Measurements from ENCODE around the gene ENOX1. TPM values are rescaled to one million over a fixed set of nuclear protein-coding genes. Genes with fewer than 3 reads are reported as not detected.
A peak's percentile ranks its signal among the peaks of the same experiment; 100 is the strongest.

The ENOX1 gene
- total RNA-seq, 1 experiment from 2014 or later: not detected

- DNase-seq (ENCODE audit: low read depth): no peak
- in situ Hi-C loops (cut with HindIII; ENCODE audit: low pct_unique_long_range_greater_than_20kb, low sequenced_read_pairs): no loop called here
Observed at GRCh38 chr13:43405457-43405856, 381.3 kb downstream of the ENOX1 start.

- in situ Hi-C loops (cut with HindIII; ENCODE audit: low pct_unique_long_range_greater_than_20kb, low sequenced_read_pairs): no loop called here
- no peak for DNase-seq (ENCODE audit: low read depth)
Observed at GRCh38 chr13:43402380-43402779, 384.4 kb downstream of the ENOX1 start.

- in situ Hi-C loops (cut with HindIII; ENCODE audit: low pct_unique_long_range_greater_than_20kb, low sequenced_read_pairs): no loop called here
- no peak for DNase-seq (ENCODE audit: low read depth)
Observed at GRCh38 chr13:43401361-43401760, 385.4 kb downstream of the ENOX1 start.

- no peak for DNase-seq (ENCODE audit: low read depth)
- in situ Hi-C loops (cut with HindIII; ENCODE audit: low pct_unique_long_range_greater_than_20kb, low sequenced_read_pairs): no loop called here
Observed at GRCh38 chr13:43397111-43397510, 389.7 kb downstream of the ENOX1 start.

DNA sequence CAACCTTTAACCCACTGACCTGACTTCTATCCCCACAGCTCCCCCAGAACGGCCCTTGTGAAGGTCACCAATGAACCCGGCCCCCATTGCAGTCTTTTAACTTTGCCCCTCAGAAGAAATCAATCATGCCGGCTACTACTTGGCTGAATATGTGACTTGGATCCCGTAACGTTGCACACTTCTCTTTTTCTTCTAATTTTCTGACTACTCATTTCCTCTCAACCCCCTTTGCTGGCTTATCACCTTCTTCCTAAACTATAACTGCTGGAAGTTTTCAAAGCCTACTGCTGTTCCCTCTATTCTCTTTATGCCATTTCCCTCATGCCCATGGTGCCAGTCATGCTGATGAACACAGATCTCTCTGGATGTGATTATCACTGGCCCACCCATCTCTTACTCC is 395.7 kb downstream of the ENOX1 start:
- in situ Hi-C loops (cut with HindIII; ENCODE audit: low pct_unique_long_range_greater_than_20kb, low sequenced_read_pairs): no loop called here
- DNase-seq (ENCODE audit: low read depth): no peak

DNA sequence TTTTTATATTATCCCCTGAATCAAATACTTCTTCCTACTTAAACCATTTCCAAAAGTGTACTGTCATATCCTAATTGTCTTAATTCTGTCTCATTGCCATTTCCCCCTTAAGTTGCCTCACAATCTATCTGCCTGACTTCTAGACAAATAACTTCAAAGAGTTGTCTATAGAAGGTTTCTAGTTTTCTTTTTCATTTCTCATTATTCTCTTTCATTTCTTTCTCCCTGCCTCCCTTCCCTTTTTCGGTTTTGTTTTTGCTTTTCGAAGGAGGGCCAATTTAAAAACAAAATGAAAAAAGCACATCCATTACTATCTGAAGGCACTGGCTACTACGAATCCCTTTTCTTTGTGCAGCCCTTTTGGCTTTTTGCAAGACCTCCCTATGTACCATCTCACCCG is 396.2 kb downstream of the ENOX1 start:
- DNase-seq (ENCODE audit: low read depth): no peak
- in situ Hi-C loops (cut with HindIII; ENCODE audit: low pct_unique_long_range_greater_than_20kb, low sequenced_read_pairs): no loop called here

DNA sequence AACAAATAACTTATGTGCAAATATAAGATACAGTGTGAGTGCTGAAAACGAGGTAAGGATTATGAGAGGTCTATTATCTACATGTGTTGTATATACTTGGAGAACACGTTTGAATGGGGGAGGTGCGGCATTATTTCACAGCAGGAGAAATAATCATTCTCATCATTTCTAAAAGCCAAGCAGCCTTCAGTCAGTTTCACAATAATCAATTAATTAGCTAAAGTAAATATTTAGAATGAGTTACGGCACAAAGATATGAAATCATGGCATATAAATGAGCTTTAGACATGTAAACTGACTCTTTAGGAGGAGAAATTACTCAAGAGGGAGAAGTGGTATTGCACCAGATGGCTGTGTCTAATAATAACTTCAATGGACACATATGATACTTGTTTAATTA is 396.8 kb downstream of the ENOX1 start:
- in situ Hi-C loops (cut with HindIII; ENCODE audit: low pct_unique_long_range_greater_than_20kb, low sequenced_read_pairs): no loop called here
- no peak for DNase-seq (ENCODE audit: low read depth)

- DNase-seq (ENCODE audit: low read depth): no peak
- in situ Hi-C loops (cut with HindIII; ENCODE audit: low pct_unique_long_range_greater_than_20kb, low sequenced_read_pairs): no loop called here
Observed at GRCh38 chr13:43389573-43389972, 397.2 kb downstream of the ENOX1 start.

GRCh38 chr13:43388282-43389034 is 398.3 kb downstream of the ENOX1 start:
- peak; percentile 14 for DNase-seq (ENCODE audit: low read depth)
- in situ Hi-C loops (cut with HindIII; ENCODE audit: low pct_unique_long_range_greater_than_20kb, low sequenced_read_pairs): no loop called here

DNA sequence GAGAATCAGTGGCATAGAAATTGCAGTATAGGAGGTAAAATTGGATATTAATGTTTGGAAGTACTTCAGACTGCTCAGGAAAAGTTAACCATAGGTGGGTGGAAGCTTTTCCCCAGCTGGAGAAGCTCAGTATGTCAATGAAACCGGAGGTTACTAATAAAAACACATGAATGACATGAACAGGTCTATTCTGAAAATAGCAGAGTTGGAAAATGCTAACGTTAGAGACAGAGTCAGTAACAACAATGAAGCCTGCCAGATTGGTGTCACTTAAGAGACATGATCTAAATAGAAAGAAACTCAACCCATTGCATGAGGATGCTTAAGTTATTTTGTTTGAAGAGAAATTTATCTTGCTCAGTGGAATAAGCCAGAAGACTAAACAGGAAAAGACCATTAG is 398.9 kb downstream of the ENOX1 start:
- in situ Hi-C loops (cut with HindIII; ENCODE audit: low pct_unique_long_range_greater_than_20kb, low sequenced_read_pairs): no loop called here
- DNase-seq (ENCODE audit: low read depth): no peak

DNA sequence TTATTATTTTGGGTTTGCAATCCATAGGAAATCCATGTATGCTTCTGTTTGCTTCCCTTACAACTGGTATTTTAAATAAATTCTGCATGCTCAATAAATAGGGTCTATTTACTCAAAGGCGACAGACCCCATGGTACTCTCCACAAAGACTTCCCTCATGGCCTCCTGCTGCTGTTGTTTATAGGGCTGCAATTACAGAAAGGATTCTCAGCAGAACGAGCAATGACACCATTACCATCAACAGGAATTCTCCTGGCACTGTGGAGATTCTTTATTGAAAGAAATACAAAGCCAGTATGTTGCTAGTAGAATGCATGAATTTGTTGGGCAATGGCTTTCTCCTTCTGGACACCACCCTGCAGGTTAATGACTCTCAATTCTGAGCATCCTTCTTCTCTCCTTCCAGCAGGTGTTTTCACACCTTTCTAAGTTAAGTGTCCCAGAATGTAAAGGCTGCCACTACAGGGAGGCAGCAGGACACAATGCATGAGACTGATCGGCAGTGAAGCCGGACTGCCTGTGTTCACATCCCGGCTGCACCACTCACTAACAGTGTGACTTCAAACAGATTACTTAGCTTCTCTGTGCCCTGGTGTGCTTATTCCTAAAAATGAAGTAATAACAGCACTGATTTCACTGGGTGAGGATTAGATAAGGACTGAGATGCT is 403.1 kb downstream of the ENOX1 start:
- in situ Hi-C loops (cut with HindIII; ENCODE audit: low pct_unique_long_range_greater_than_20kb, low sequenced_read_pairs): no loop called here
- DNase-seq (ENCODE audit: low read depth): no peak

DNA sequence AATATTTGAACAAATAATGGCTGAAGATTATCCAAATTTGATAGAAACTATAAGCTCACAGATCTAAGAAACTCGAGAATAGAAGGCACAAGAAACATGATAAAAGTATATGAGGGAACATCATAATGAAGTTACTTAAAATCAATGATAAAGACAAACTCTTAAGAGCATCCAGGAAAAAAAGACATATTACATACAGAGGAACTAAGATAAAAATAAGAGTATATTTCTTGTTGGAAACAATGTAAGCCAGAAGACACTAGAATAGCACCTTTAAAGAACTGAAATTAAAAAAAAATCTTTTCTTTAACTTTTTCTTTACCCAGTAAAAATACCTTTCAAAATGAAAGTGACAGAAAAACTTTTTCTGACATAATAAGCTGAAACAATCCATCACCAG is 407.0 kb downstream of the ENOX1 start:
- DNase-seq (ENCODE audit: low read depth): no peak
- in situ Hi-C loops (cut with HindIII; ENCODE audit: low pct_unique_long_range_greater_than_20kb, low sequenced_read_pairs): no loop called here

DNA sequence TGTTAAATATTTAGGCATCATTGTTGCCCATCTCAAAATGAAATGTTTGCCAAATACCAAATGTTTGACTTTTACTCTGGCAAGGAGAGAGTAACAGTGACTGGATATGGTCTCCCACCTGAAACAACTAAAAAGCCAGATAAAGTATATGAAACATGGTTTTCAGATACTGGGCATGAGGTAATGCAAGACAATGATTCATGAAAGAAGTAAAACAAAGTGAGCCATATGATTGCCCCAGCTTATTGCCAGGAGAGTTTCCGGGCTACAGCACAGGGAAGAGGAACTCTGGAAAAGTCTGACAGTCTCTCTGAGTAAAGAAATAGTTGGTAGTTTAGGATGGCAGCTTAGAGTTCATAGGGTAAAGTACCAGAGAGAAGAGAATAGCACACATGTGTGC is 408.8 kb downstream of the ENOX1 start:
- in situ Hi-C loops (cut with HindIII; ENCODE audit: low pct_unique_long_range_greater_than_20kb, low sequenced_read_pairs): no loop called here
- no peak for DNase-seq (ENCODE audit: low read depth)

GRCh38 chr13:43377149-43377548 is 409.6 kb downstream of the ENOX1 start:
- DNase-seq (ENCODE audit: low read depth): no peak

GRCh38 chr13:43376596-43376995 is 410.2 kb downstream of the ENOX1 start:
- in situ Hi-C loops (cut with HindIII; ENCODE audit: low pct_unique_long_range_greater_than_20kb, low sequenced_read_pairs): no loop called here
- DNase-seq (ENCODE audit: low read depth): no peak

More at GRCh38 chr13:43377149-43377548, 409.6 kb downstream of the ENOX1 start:
- in situ Hi-C loops (cut with HindIII; ENCODE audit: low pct_unique_long_range_greater_than_20kb, low sequenced_read_pairs): no loop called here

DNA sequence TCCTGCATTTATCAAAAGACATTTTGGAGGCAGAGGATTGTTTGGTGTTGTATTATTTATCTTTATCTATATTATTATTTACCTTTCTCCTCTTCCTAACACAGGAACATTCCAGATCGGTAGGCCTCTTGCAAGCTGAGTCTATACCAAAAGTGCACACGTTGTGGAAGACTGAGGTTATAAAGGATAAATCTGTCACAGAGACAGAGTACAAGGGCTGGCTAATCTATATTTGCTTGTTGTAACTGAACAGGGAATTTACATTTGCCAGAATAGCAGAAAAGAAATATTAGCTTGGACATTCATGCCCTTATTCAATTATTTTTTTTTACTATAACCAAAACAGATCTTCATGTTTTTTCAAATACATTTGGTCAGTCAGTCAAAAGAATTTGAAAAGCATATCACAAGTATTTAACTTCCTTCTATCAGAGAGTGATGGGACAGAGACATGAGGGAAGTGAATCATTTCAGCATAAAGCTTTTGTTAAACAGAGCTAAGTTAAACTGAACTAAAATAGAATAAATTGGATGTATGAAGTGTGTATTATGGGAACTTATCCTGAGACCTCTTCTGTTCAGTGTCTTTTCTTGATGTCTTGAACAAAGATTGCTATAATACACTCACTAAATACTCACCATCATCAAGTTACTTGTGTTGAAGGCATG is 410.8 kb downstream of the ENOX1 start:
- in situ Hi-C loops (cut with HindIII; ENCODE audit: low pct_unique_long_range_greater_than_20kb, low sequenced_read_pairs): no loop called here
- no peak for DNase-seq (ENCODE audit: low read depth)

DNA sequence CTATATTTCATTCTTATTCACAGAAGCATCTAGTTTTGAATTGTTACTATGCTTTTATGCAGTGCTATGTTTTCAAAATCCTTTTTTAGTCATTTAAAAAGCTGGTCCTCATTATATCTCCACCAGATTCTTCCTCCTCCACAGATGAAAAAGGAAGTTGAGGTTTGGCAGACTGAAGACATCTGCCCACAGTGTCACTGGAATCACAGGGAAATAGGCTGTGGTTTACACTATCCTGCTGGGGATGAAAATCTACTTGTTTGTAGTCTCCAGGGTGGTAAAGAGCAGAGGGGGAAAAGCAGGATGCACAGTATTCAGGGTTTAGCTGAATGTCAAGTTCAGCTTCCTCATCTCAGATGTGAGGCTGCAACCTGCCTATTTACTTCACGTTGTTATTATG is 412.2 kb downstream of the ENOX1 start:
- in situ Hi-C loops (cut with HindIII; ENCODE audit: low pct_unique_long_range_greater_than_20kb, low sequenced_read_pairs): no loop called here
- no peak for DNase-seq (ENCODE audit: low read depth)

DNA sequence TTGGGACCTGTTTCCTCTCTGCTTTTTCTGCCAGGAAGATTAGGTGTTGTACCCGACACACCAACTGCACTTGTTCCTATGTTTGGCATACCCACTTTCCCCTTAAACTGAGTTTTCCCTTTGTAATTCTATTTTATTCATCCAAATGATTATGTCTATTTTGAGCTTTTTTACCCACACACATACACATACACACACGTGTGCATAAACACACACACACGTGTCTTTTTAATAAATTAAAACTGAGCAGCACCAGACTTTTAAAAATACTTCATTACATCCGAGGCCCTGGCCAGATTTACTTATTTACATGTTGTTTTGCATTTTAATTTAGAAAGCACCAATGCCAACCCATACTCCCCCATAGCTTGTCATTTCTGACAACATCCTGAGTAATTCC is 413.4 kb downstream of the ENOX1 start:
- DNase-seq (ENCODE audit: low read depth): no peak
- in situ Hi-C loops (cut with HindIII; ENCODE audit: low pct_unique_long_range_greater_than_20kb, low sequenced_read_pairs): no loop called here

DNA sequence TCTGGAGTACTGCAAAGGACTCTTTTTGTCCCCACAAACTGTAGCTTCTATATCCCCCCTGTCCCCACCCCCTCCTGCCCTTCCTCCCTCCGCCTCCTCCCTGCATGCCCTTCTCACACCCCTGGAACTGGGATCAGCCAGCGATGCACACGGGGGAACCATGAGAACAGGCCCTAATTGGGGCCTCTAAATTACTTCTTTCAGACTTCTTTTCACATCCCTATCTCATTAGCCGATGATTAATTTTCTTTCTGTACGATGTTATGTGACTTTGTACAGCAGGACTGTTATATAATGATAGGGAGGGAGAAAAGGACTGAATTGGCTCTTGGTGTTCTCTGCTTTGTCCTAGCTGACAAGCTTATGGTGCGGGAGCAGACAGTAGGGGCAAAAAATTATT is 415.9 kb downstream of the ENOX1 start:
- DNase-seq (ENCODE audit: low read depth): no peak
- in situ Hi-C loops (cut with HindIII; ENCODE audit: low pct_unique_long_range_greater_than_20kb, low sequenced_read_pairs): no loop called here
